Endodermal cell (in vitro differentiated cells): Measurements from ENCODE around the gene RAB14. TPM values are rescaled to one million over a fixed set of nuclear protein-coding genes. Genes with fewer than 3 reads are reported as not detected.

Experiments used
- total RNA-seq, 2 donors: library from RNA; stranded (reverse); fragmentation: NEBNext Ultra II Directional in 1 of 2; extraction: Animal tissue kit (Norgen Biotek cat#: 25700) in 1 of 2; gene quantifications; 2 replicates in 1 of 2; 3 replicates in 1 of 2; pipeline ENCODE4 v1.2.1, GENCODE V29; 2021

The RAB14 gene
- total RNA-seq, 2 donors from 2014 or later, result 35.9 to 40.7 TPM

Other genes starting within 250 kb of the RAB14 start
- 10 to 100 TPM; 59.5 to 96.6 TPM for gene C5, start 151.6 kb downstream of the RAB14 start, total RNA-seq
- 10 to 100 TPM; 18.0 to 21.0 TPM for gene CNTRL, start 126.9 kb downstream of the RAB14 start, total RNA-seq
- gene GSN, start 66.3 kb upstream of the RAB14 start, total RNA-seq, result 10 to 100 TPM; 57.0 to 77.2 TPM
- gene STOM, start 168.4 kb upstream of the RAB14 start, total RNA-seq, result 10 to 100 TPM; 26.6 to 35.6 TPM